Endothelial cell of umbilical vein (primary cell): ENCODE results near the gene JUP.

Source experiments
- CTCF ChIP-seq, 2 donors: IDR thresholded peaks; 1 replicate in 1 of 2; 2 replicates in 1 of 2; pipeline ENCODE4 v1.5.1; 2011; ENCODE audit warnings: low read length in 2 of 2, mild to moderate bottlenecking in 2 of 2, moderate library complexity in 2 of 2, control low read depth in 1 of 2, inconsistent platforms in 1 of 2, low read depth in 1 of 2; ENCODE audit not compliant: insufficient read depth in 1 of 2; ENCODE audit errors: extremely low read depth in 1 of 2
- EZH2 ChIP-seq: IDR thresholded peaks from 2 replicates; pipeline ENCODE4 v1.6.1; 2012; ENCODE audit warnings: borderline replicate concordance, low read depth, mild to moderate bottlenecking, moderate library complexity, low read length, inconsistent platforms; ENCODE audit not compliant: severe bottlenecking
- GATA2 ChIP-seq: IDR thresholded peaks from 2 replicates; pipeline ENCODE4 v1.7.0; 2011; ENCODE audit warnings: low read depth, mild to moderate bottlenecking, moderate library complexity, mixed read lengths, low read length; ENCODE audit not compliant: insufficient read length, insufficient read depth
- JUN ChIP-seq: IDR thresholded peaks from 2 replicates; pipeline ENCODE4 v1.6.1; 2011; ENCODE audit warnings: borderline replicate concordance, low read depth; ENCODE audit not compliant: insufficient read length, insufficient read depth
- POLR2A ChIP-seq: IDR thresholded peaks from 2 replicates; pipeline ENCODE4 v1.6.1; 2012; ENCODE audit warnings: low read depth, mild to moderate bottlenecking, control low read depth, low read length
- POLR2AphosphoS5 ChIP-seq: IDR thresholded peaks from 2 replicates; pipeline ENCODE4 v1.6.1; 2012; ENCODE audit warnings: low read depth, mild to moderate bottlenecking, control low read depth, low read length, moderate library complexity; ENCODE audit not compliant: insufficient read depth

GRCh38 chr17:41710472-41711090, 75.9 kb downstream of the JUP start:
- TF ChIP-seq CTCF (IDR thresholded peaks at IDR 0.05; ENCODE audit: extremely low read depth in 1 of 2, insufficient read depth in 1 of 2, low read depth in 1 of 2, low read length in 2 of 2) = no peak
- no peak for TF ChIP-seq POLR2A
- no peak for TF ChIP-seq POLR2AphosphoS5
- TF ChIP-seq EZH2 = no peak
- TF ChIP-seq GATA2 = no peak
- TF ChIP-seq JUN = no peak
